Testis (tissue), 3 donors: ENCODE measurements around the gene PPP1R7. TPM values are rescaled to one million over a fixed set of nuclear protein-coding genes. Genes with fewer than 3 reads are reported as not detected.
A peak's percentile ranks its signal among the peaks of the same experiment; 100 is the strongest.

Experiments
- DNase-seq: peaks from one replicate; pipeline ENCODE4 v3.0.0-alpha.2; 2019
- H3K27ac ChIP-seq, 2 donors: fragments of 200-600 bp; sonication (generic); one replicate each; pipeline ENCODE4 v1.5.1; 2019
- H3K27me3 ChIP-seq: fragments of 200-600 bp; sonication (generic); one replicate; pipeline ENCODE4 v1.5.1; 2019
- H3K36me3 ChIP-seq: fragments of 200-600 bp; sonication (generic); one replicate; pipeline ENCODE4 v1.5.1; 2017; ENCODE audit warnings: low read depth; ENCODE audit errors: missing control alignments
- H3K4me1 ChIP-seq: fragments of 200-600 bp; sonication (generic); one replicate; pipeline ENCODE4 v1.5.1; 2019
- H3K4me3 ChIP-seq, 2 donors: fragments of 200-600 bp; sonication (generic); one replicate each; pipeline ENCODE4 v1.5.1; 2017 to 2019
- H3K9me3 ChIP-seq: fragments of 200-600 bp; sonication (generic); one replicate; pipeline ENCODE4 v1.5.1; 2017
- POLR2A ChIP-seq: fragments of 450-650 bp; IDR thresholded peaks from one replicate; pipeline ENCODE4 v1.6.1; 2017; ENCODE audit warnings: antibody characterized with exemption, mild to moderate bottlenecking, moderate library complexity
- WGBS, 2 donors: methylation state at CpG; one replicate each; pipeline ENCODE4 v1.1.5; 2018; 5-methylcytosine and 5-hydroxymethylcytosine counted together
- intact Hi-C: fragments of 100-400 bp; cut with DNase I; formaldehyde crosslinking; loops from one replicate; pipeline ENCODE4 v1.15.1; 2023; ENCODE audit warnings: low total_unique reads
- polyA plus RNA-seq: library from polyadenylated mRNA; stranded (reverse); fragments of 350-450 nt; fragmentation: Illumina TruSeq; extraction: RNeasy Lipid Tissue Mini Kit (QIAGEN cat#74804); gene quantifications from one replicate; pipeline ENCODE4 v1.2.3, GENCODE V29; 2014; ENCODE audit warnings: low read depth, low replicate concordance; ENCODE audit not compliant: insufficient read depth
- total RNA-seq, 2 donors: library from RNA; depleted of rRNA; stranded (reverse); fragments of >200 nt; gene quantifications; one replicate each; pipeline ENCODE4 v1.2.3, GENCODE V29; 2016
- TF ChIP-seq, protein P1 (sequence below), 3 experiments: fragments of 450-650 bp in 2 of 3; fragments of 200-600 bp in 1 of 3; sonication (generic) in 1 of 3; IDR thresholded peaks; one replicate each; pipeline ENCODE4 v1.5.1; 2016 to 2019; ENCODE audit warnings: antibody characterized with exemption in 3 of 3, mild to moderate bottlenecking in 2 of 3, moderate library complexity in 1 of 3

PPP1R7 gene
- total and polyA plus RNA-seq, 3 donors from 2014 or later: 100 to 358 (median 139) TPM

DNA sequence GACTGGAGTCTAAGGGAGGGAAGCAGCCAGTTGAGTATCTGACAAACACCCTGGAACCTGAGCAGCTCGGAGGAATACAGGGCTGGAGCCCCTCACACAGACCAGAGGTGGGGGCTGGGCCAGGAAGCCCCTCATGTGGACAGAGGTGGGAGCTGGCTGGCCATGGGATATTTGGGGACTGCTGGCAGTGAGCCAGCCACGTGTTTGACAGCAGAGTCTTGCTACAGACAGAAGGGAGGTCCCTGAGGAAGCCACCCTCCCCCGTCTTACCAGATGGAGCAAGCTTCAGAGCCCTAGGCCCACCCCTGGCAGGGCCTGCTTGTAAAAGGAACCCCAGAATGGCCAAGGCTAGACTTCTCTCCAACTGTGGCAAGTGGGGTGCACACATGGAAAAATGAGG is 44.6 kb upstream of the PPP1R7 start:
- DNase-seq: peak; percentile 13
- H3K36me3 ChIP-seq: no peaks in the 10 kb centered on the region
- intact Hi-C loops: no loop called here

DNA sequence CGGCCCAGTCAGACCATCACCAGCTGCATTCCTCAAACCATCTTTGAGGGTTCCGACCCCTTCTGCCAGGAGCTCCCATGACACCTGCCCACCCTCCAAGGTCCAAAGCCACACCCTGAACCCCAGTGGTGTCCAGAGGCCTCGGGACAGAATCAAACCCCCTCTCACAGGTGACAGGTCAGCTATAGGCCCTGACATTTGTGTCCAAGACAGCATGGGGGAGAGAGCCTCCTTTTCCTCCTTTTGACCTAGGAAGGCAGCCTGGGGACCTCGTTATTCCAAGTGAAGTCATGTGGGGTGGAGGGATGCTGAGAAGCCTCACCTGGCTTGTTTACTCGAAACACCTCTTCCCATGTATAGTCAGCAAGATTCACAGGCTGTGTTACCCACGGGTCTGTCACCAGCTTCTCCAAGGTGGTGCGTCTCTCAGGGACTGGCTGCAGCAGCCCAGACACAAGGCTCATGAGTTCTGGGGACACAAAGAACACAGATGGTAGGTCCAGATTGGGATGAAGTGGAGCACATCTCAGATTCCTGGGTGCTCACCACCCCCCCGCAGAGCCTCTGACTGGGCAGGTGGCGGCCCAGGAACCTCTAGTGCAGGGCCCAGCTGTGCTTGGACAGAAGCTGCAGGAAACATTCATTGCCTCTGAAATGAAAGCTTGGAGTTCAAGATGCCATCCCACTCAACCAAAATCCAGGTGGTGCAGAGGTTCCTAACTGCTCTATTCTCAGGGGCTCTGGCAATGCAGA is 43.1 kb upstream of the PPP1R7 start:
- Histone ChIP-seq H3K27me3 (no peaks in the 10 kb centered on the region), H3K27ac (no peak overlapping the region), H3K36me3 (no peaks in the 10 kb centered on the region), H3K4me1 (peaks cover 8% of the 10 kb centered on the region), H3K9me3 (no peaks in the 10 kb centered on the region), H3K4me3 (no peak overlapping the region)
- WGBS, 2 donors: 93 to 94% methylated on average over 8 to 9 of the region's 9 CpGs
- no peak for DNase-seq
- TF ChIP-seq POLR2A: no peak
- TF ChIP-seq, protein P1, sequence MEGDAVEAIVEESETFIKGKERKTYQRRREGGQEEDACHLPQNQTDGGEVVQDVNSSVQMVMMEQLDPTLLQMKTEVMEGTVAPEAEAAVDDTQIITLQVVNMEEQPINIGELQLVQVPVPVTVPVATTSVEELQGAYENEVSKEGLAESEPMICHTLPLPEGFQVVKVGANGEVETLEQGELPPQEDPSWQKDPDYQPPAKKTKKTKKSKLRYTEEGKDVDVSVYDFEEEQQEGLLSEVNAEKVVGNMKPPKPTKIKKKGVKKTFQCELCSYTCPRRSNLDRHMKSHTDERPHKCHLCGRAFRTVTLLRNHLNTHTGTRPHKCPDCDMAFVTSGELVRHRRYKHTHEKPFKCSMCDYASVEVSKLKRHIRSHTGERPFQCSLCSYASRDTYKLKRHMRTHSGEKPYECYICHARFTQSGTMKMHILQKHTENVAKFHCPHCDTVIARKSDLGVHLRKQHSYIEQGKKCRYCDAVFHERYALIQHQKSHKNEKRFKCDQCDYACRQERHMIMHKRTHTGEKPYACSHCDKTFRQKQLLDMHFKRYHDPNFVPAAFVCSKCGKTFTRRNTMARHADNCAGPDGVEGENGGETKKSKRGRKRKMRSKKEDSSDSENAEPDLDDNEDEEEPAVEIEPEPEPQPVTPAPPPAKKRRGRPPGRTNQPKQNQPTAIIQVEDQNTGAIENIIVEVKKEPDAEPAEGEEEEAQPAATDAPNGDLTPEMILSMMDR (IDR thresholded peaks at IDR 0.05): no peak
- intact Hi-C loops: no loop called here

More for the DNA sequence above, 44.6 kb upstream of the PPP1R7 start:
- WGBS, 2 donors: 62 to 69% methylated on average over 3 of the region's 3 CpGs
- no peak overlapping the region for H3K4me3 ChIP-seq
- TF ChIP-seq, protein P1 (IDR thresholded peaks at IDR 0.05): no peak
- no peak for TF ChIP-seq POLR2A
- H3K27ac ChIP-seq: no peak overlapping the region
- H3K4me1 ChIP-seq: peaks cover 14% of the 10 kb centered on the region
- no peaks in the 10 kb centered on the region for H3K9me3 ChIP-seq
- H3K27me3 ChIP-seq: no peaks in the 10 kb centered on the region

DNA sequence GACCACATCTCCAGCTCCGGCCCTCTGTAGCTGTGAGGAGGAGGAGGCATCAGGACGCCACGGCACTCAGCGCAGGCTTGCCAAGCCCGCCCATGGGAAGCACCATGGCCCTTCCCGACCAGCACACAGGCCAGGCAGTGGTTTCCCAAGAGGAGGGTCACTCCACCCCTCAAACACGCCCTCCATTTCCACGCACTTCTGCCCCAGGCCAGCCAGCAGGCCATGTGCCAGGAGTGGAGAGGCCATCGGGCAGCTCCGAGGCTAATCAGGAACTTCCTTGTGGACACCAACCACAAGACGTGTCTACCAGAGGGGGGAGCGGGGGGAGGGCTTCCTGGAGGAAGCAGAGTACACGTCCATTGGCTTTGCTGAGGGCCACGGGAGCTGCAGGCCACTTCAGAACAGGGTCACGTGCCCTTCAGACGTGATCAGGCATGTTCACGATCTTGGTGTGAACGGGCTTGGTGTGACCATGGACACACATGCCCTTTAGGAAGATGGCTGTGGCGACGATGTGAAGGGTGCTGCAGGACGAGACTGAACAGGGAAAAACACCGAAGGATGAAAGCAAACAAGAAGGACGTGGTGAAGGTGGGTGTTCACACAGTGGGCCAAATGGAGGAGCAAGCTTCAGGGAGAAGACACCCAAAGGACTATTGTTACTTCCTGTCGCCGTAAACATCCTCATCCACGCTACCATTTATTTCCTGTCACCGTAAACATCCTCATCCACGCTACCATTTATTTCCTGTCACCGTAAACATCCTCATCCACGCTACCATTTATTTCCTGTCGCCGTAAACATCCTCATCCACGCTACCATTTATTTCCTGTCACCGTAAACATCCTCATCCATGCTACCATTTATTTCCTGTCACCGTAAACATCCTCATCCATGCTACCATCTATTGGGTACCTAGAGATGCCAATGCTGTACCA is 41.7 kb upstream of the PPP1R7 start:
- Histone ChIP-seq H3K4me3 (no peak overlapping the region), H3K9me3 (no peaks in the 10 kb centered on the region), H3K27me3 (no peaks in the 10 kb centered on the region), H3K4me1 (peaks cover under 1% of the 10 kb centered on the region), H3K36me3 (no peaks in the 10 kb centered on the region), H3K27ac (no peak overlapping the region)
- 85 to 90% methylated on average over 34 to 35 of the region's 35 CpGs for WGBS, 2 donors
- DNase-seq: peak; percentile 11
- no peak for TF ChIP-seq POLR2A
- TF ChIP-seq, protein P1 (IDR thresholded peaks at IDR 0.05): no peak
- intact Hi-C loops: no loop called here

DNA sequence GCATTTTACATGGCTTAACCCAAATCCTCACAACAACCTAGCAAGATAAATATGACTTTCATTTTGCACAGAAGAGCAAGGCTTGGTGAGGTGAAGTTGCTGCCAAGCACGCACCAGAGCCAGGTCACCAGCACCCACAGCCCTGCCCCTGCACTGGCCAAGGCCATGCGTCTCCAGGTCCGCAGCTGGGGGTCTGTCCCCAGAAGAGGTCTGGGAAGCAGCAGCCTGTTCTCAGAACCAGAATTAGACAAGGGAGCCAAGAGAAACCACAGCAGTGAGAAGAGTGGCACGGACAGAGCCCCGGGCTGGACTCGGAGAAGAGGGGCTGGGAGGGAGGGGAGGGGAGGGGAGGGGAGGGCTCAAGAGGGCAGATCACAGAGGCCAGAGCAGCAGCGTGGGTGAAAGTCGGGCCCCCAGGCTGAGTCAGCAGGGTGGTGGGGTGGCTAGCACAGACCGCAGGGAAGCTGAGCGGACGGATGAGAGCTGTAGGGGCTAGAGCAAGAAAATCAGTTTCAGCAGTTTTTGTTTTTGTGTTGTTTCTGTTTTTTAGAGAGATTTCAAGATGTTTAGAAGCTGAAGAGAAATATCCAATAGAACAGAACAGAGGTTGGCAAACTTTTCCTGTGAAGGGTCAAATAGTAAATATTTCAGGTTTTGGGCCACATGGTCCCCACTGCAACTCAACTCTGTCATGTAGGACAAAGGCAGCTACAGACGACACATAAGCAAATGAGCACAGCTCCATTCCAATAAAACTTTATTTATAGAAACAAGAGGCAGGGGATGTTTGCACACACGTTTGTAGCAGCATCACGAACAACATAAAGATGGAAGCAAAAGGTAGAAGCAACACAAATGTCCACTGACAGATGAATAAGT is 40.8 kb upstream of the PPP1R7 start:
- no peaks in the 10 kb centered on the region for H3K4me1 ChIP-seq
- no peak overlapping the region for H3K27ac ChIP-seq
- H3K4me3 ChIP-seq: no peak overlapping the region
- 90 to 95% methylated on average over 14 of the region's 14 CpGs for WGBS, 2 donors
- H3K9me3 ChIP-seq: no peaks in the 10 kb centered on the region
- H3K27me3 ChIP-seq: no peaks in the 10 kb centered on the region
- no peak for TF ChIP-seq POLR2A
- TF ChIP-seq, protein P1 (IDR thresholded peaks at IDR 0.05): no peak
- no peaks in the 10 kb centered on the region for H3K36me3 ChIP-seq
- intact Hi-C loops: no loop called here
- DNase-seq: no peak
